Neuronal stem cell (in vitro differentiated cells): ENCODE measurements around the gene ADPRHL1.

Experiments used
- DNase-seq: peaks from one replicate; pipeline ENCODE4 v3.0.0-alpha.2; 2013; ENCODE audit warnings: low spot score
- H2AFZ ChIP-seq: one replicate; pipeline ENCODE4 v1.6.1; 2013; ENCODE audit warnings: mild to moderate bottlenecking, low read length, inconsistent platforms
- H2AK5ac ChIP-seq: 2 replicates; pipeline ENCODE4 v1.6.1; 2013; ENCODE audit warnings: low read depth, mild to moderate bottlenecking, inconsistent platforms, low read length, moderate library complexity, mixed read lengths
- H2BK120ac ChIP-seq: 2 replicates; pipeline ENCODE4 v1.6.1; 2013; ENCODE audit warnings: low read depth, mild to moderate bottlenecking, inconsistent platforms, low read length, moderate library complexity, mixed read lengths
- H2BK12ac ChIP-seq: one replicate; pipeline ENCODE4 v1.6.1; 2013; ENCODE audit warnings: low read length, inconsistent platforms
- H2BK15ac ChIP-seq: 2 replicates; pipeline ENCODE4 v1.6.1; 2013; ENCODE audit warnings: mild to moderate bottlenecking, low read length, inconsistent platforms, mixed read lengths
- H2BK5ac ChIP-seq: one replicate; pipeline ENCODE4 v1.6.1; 2013; ENCODE audit warnings: inconsistent platforms, mild to moderate bottlenecking, low read length, moderate library complexity
- H3K14ac ChIP-seq: one replicate; pipeline ENCODE4 v1.6.1; 2013; ENCODE audit warnings: low read length, inconsistent platforms
- H3K18ac ChIP-seq: 2 replicates; pipeline ENCODE4 v1.6.1; 2013; ENCODE audit warnings: low read length, inconsistent platforms
- H3K23ac ChIP-seq: 2 replicates; pipeline ENCODE4 v1.6.1; 2013; ENCODE audit warnings: low read depth, mild to moderate bottlenecking, mixed read lengths, low read length, inconsistent platforms; ENCODE audit not compliant: poor library complexity
- H3K27ac ChIP-seq: replicated peaks from 3 replicates; pipeline ENCODE4 v1.5.1; 2013; ENCODE audit warnings: low read length, inconsistent platforms
- H3K27me3 ChIP-seq, 3 experiments: 2 replicates each; pipeline ENCODE4 v1.6.1; 2013; ENCODE audit warnings: low read length in 3 of 3, mild to moderate bottlenecking in 2 of 3, inconsistent platforms in 1 of 3, low read depth in 1 of 3, mixed read lengths in 1 of 3, moderate library complexity in 1 of 3; ENCODE audit not compliant: control insufficient read depth in 3 of 3, insufficient read depth in 3 of 3
- H3K36me3 ChIP-seq, 2 donors: replicated peaks in 1 of 2; 2 replicates each; pipeline ENCODE4 v1.6.1; 2013; ENCODE audit warnings: low read length in 2 of 2; ENCODE audit not compliant: control insufficient read depth in 2 of 2, insufficient read depth in 2 of 2
- H3K4ac ChIP-seq: 2 replicates; pipeline ENCODE4 v1.6.1; 2013; ENCODE audit warnings: inconsistent platforms, mild to moderate bottlenecking, low read length, moderate library complexity
- H3K4me1 ChIP-seq, 2 donors: 1 replicate in 1 of 2; 2 replicates in 1 of 2; pipeline ENCODE4 v1.6.1; 2013; ENCODE audit warnings: low read length in 2 of 2, low read depth in 1 of 2; ENCODE audit not compliant: control insufficient read depth in 2 of 2, insufficient read depth in 1 of 2
- H3K4me2 ChIP-seq: one replicate; pipeline ENCODE4 v1.6.1; 2013; ENCODE audit warnings: mild to moderate bottlenecking, low read length, inconsistent platforms; ENCODE audit not compliant: insufficient read depth, poor library complexity, severe bottlenecking
- H3K4me3 ChIP-seq, 2 donors: 2 replicates each; pipeline ENCODE4 v1.5.1; 2013; ENCODE audit warnings: low read length in 2 of 2, mild to moderate bottlenecking in 2 of 2, inconsistent platforms in 1 of 2, moderate library complexity in 1 of 2
- H3K79me1 ChIP-seq: one replicate; pipeline ENCODE4 v1.6.1; 2013; ENCODE audit warnings: low read depth, mild to moderate bottlenecking, inconsistent platforms, low read length, moderate library complexity
- H3K9ac ChIP-seq: one replicate; pipeline ENCODE4 v1.6.1; 2013; ENCODE audit warnings: mild to moderate bottlenecking, low read depth, low read length, inconsistent platforms; ENCODE audit not compliant: poor library complexity
- H3K9me3 ChIP-seq, 2 donors: replicated peaks in 1 of 2; 2 replicates each; pipeline versions ENCODE3 to v1.6.1; 2013; ENCODE audit warnings: low read length in 2 of 2, mild to moderate bottlenecking in 2 of 2, inconsistent platforms in 1 of 2, low read depth in 1 of 2, mixed read lengths in 1 of 2, moderate library complexity in 1 of 2; ENCODE audit not compliant: control insufficient read depth in 2 of 2, insufficient read depth in 1 of 2
- H4K8ac ChIP-seq: one replicate; pipeline ENCODE4 v1.6.1; 2013; ENCODE audit warnings: low read depth, mild to moderate bottlenecking, inconsistent platforms, low read length, moderate library complexity
- H4K91ac ChIP-seq: one replicate; pipeline ENCODE4 v1.6.1; 2013; ENCODE audit warnings: low read length, low read depth, mild to moderate bottlenecking, inconsistent platforms; ENCODE audit not compliant: poor library complexity
- WGBS, 2 donors: extraction: QIAGEN DNeasy Blood & Tissue Kit; methylation state at CpG; one replicate each; pipeline ENCODE4 v1.1.7; 2013; ENCODE audit warnings: missing lambda C conversion rate in 2 of 2, mixed read lengths in 1 of 2; ENCODE audit not compliant: insufficient read length in 2 of 2, insufficient replicate concordance in 1 of 2; ENCODE audit errors: extremely low coverage in 2 of 2; 5-methylcytosine and 5-hydroxymethylcytosine counted together

Gene ADPRHL1

GRCh38 chr13:113397608-113398425 lies 55.5 kb downstream of the ADPRHL1 start:
- no peaks in the 10 kb centered on the region for H3K27me3 ChIP-seq
- H3K4ac ChIP-seq = no peak overlapping the region
- H3K79me1 ChIP-seq = no peaks in the 10 kb centered on the region
- no peak overlapping the region for H3K23ac ChIP-seq
- H3K18ac ChIP-seq = peak overlapping the region; percentile 81
- H2AFZ ChIP-seq = peak overlapping the region; percentile 88
- H3K9me3 ChIP-seq = no peaks in the 10 kb centered on the region
- H2BK15ac ChIP-seq = peak overlapping the region; percentile 83
- no peak overlapping the region for H3K14ac ChIP-seq
- H3K36me3 ChIP-seq = no peaks in the 10 kb centered on the region
- no peak overlapping the region for H3K9ac ChIP-seq
- no peak overlapping the region for H3K27ac ChIP-seq
- no peak overlapping the region for H2BK120ac ChIP-seq
- H3K4me3 ChIP-seq = no peak overlapping the region
- no peak overlapping the region for H4K91ac ChIP-seq
- no peak overlapping the region for H3K4me2 ChIP-seq
- H2AK5ac ChIP-seq = peak overlapping the region; percentile 61
- no peak overlapping the region for H4K8ac ChIP-seq
- WGBS, 2 donors = no CpG with 5 or more reads among the region's 20 CpGs
- H2BK12ac ChIP-seq = no peak overlapping the region
- H3K4me1 ChIP-seq = peaks cover 13 to 14% of the 10 kb centered on the region in 2 donors
- H2BK5ac ChIP-seq = no peak overlapping the region
- DNase-seq = no peak

- peak overlapping the region; percentile 96 for H2AFZ ChIP-seq
- H3K23ac ChIP-seq = no peak overlapping the region
- H3K79me1 ChIP-seq = no peaks in the 10 kb centered on the region
- H4K91ac ChIP-seq = no peak overlapping the region
- no peak overlapping the region for H2BK5ac ChIP-seq
- H3K18ac ChIP-seq = peak overlapping the region; percentile 94
- H2BK12ac ChIP-seq = peak overlapping the region; percentile 47
- no peaks in the 10 kb centered on the region for H3K9me3 ChIP-seq
- H2AK5ac ChIP-seq = no peak overlapping the region
- H3K4me3 ChIP-seq = peak overlapping the region in 1 of 2 donors; percentile 86
- H4K8ac ChIP-seq = peak overlapping the region; percentile 99
- no peak overlapping the region for H2BK120ac ChIP-seq
- H3K4ac ChIP-seq = no peak overlapping the region
- H3K36me3 ChIP-seq = no peaks in the 10 kb centered on the region
- H3K14ac ChIP-seq = no peak overlapping the region
- peak overlapping the region; percentile 64 for H3K9ac ChIP-seq
- no peak for DNase-seq
- peak overlapping the region; percentile 15 for H3K4me2 ChIP-seq
- H3K27me3 ChIP-seq = no peaks in the 10 kb centered on the region
- H3K4me1 ChIP-seq = peaks cover 13% of the 10 kb centered on the region in 2 donors
- H3K27ac ChIP-seq = no peak overlapping the region
- no peak overlapping the region for H2BK15ac ChIP-seq
- no CpG with 5 or more reads among the region's 13 CpGs for WGBS, 2 donors
These were observed 59.0 kb downstream of the ADPRHL1 start for GRCh38 chr13:113394339-113394640.

GRCh38 chr13:113393563-113394338 lies 59.5 kb downstream of the ADPRHL1 start:
- Histone ChIP-seq H2BK120ac (peak overlapping the region; percentile 94), H3K18ac (peak overlapping the region; percentile 97), H3K14ac (peak overlapping the region; percentile 39), H2AK5ac (peak overlapping the region; percentile 33), H3K4me1 (peaks cover 9 to 13% of the 10 kb centered on the region in 2 donors), H2BK12ac (peak overlapping the region; percentile 77), H2AFZ (peak overlapping the region; percentile 96), H3K27me3 (no peaks in the 10 kb centered on the region), H3K9ac (peak overlapping the region; percentile 87), H3K27ac (no peak overlapping the region), H3K4me3 (peak overlapping the region; percentile 86 to 93), H3K23ac (peak overlapping the region; percentile 0), H2BK15ac (peak overlapping the region; percentile 99), H4K91ac (peak overlapping the region; percentile 1), H4K8ac (peak overlapping the region; percentile 99), H3K4ac (peak overlapping the region; percentile 0), H3K9me3 (peaks cover 0 to under 1% of the 10 kb centered on the region in 2 donors), H3K36me3 (no peaks in the 10 kb centered on the region), H3K79me1 (no peaks in the 10 kb centered on the region), H3K4me2 (peak overlapping the region; percentile 59), H2BK5ac (no peak overlapping the region)
- peak; percentile 84 for DNase-seq
- WGBS, 2 donors = no CpG with 5 or more reads among the region's 63 CpGs

GRCh38 chr13:113393226-113393562 lies 60.1 kb downstream of the ADPRHL1 start:
- Histone ChIP-seq H3K18ac (peak overlapping the region; percentile 97), H3K4ac (no peak overlapping the region), H3K4me3 (peak overlapping the region; percentile 86 to 93), H3K4me2 (no peak overlapping the region), H3K9me3 (peaks cover 2 to 4% of the 10 kb centered on the region in 2 donors), H4K91ac (peak overlapping the region; percentile 1), H3K79me1 (no peaks in the 10 kb centered on the region), H3K9ac (peak overlapping the region; percentile 87), H2BK5ac (no peak overlapping the region), H3K27ac (no peak overlapping the region), H2AFZ (peak overlapping the region; percentile 96), H2BK120ac (peak overlapping the region; percentile 94), H3K36me3 (no peaks in the 10 kb centered on the region), H3K4me1 (peaks cover 9 to 11% of the 10 kb centered on the region in 2 donors), H3K27me3 (no peaks in the 10 kb centered on the region), H3K14ac (no peak overlapping the region), H4K8ac (peak overlapping the region; percentile 44), H2AK5ac (peak overlapping the region; percentile 33), H3K23ac (peak overlapping the region; percentile 0), H2BK12ac (peak overlapping the region; percentile 77), H2BK15ac (peak overlapping the region; percentile 99)
- no CpG with 5 or more reads among the region's 13 CpGs for WGBS, 2 donors
- no peak for DNase-seq
